OCI-LY3 (cell line): ENCODE data around the gene SPOCD1.

Experiments used
- CTCF ChIP-seq: fragments of 200-600, 300-600 bp; sonication (generic); IDR thresholded peaks from 2 replicates; pipeline ENCODE4 v1.5.1; 2014; ENCODE audit warnings: antibody characterized with exemption, low read length, low read depth
- EZH2phosphoT487 ChIP-seq: fragments of 200-600 bp; shearing (Covaris generic); IDR thresholded peaks from 2 replicates; pipeline ENCODE4 v1.6.1; 2018; ENCODE audit warnings: antibody characterized with exemption, mixed run types, low read depth

GRCh38 chr1:31822766-31823165, 6.9 kb upstream of the SPOCD1 start:
- TF ChIP-seq CTCF: no peak
- no peak for TF ChIP-seq EZH2phosphoT487
